PC-9 (cell line): ENCODE results near the gene RNF223. TPM values are rescaled to one million over a fixed set of nuclear protein-coding genes. Genes with fewer than 3 reads are reported as not detected.

ENCODE experiments used
- BruUV-seq: library from RNA; stranded (reverse); fragments of 400-500 nt; replicated peaks from 2 replicates; lab custom pipeline; 2021; lab: Mats Ljungman, UMichigan
- CTCF ChIA-PET: fragments of 300-600 bp; sonication (Branson Sonifier 250); formaldehyde crosslinking; loops from one replicate; lab custom pipeline; 2022; ENCODE audit warnings: antibody characterized with exemption; lab: Charles Lee
- POLR2A ChIA-PET: fragments of 300-600 bp; sonication (Branson Sonifier 250); formaldehyde crosslinking; loops from one replicate; lab custom pipeline; 2022; ENCODE audit warnings: antibody characterized with exemption; ENCODE audit not compliant: unreplicated experiment; lab: Charles Lee
- DNase-seq, 2 experiments: peaks; one replicate each; pipeline versions ENCODE4 v3.0.0 to v3.0.0-alpha.2; 2015 to 2022; ENCODE audit warnings: mixed read lengths in 1 of 2
- H2AFZ ChIP-seq: fragments of 200-600 bp; sonication (generic); 2 replicates; pipeline ENCODE4 v1.8.1; 2017; ENCODE audit warnings: antibody characterized with exemption
- H3F3A ChIP-seq: fragments of 200-600 bp; sonication (generic); 2 replicates; pipeline ENCODE4 v1.8.1; 2017; ENCODE audit warnings: antibody characterized with exemption, mild to moderate bottlenecking, low read depth; ENCODE audit not compliant: insufficient read depth
- H3K27ac ChIP-seq: fragments of 200-600 bp; sonication (generic); 2 replicates; pipeline ENCODE4 v1.6.1; 2016; ENCODE audit warnings: mixed run types
- H3K27me3 ChIP-seq: fragments of 200-600 bp; sonication (generic); 2 replicates; pipeline ENCODE4 v1.6.1; 2016; ENCODE audit warnings: low read depth, mixed run types; ENCODE audit not compliant: insufficient read depth
- H3K36me3 ChIP-seq: fragments of 200-600 bp; sonication (generic); 2 replicates; pipeline ENCODE4 v1.6.1; 2016; ENCODE audit warnings: low read depth, mixed run types
- H3K4me1 ChIP-seq: fragments of 200-600 bp; sonication (generic); replicated peaks from 2 replicates; pipeline ENCODE4 v1.6.1; 2016; ENCODE audit warnings: mixed run types; ENCODE audit not compliant: insufficient read depth
- H3K4me2 ChIP-seq: fragments of 200-600 bp; sonication (generic); 2 replicates; pipeline ENCODE4 v1.6.1; 2017; ENCODE audit warnings: mixed run types
- H3K4me3 ChIP-seq: fragments of 200-600 bp; sonication (generic); 2 replicates; pipeline ENCODE4 v1.6.1; 2016; ENCODE audit warnings: mixed run types
- H3K79me2 ChIP-seq: fragments of 200-600 bp; sonication (generic); 2 replicates; pipeline ENCODE4 v1.6.1; 2017; ENCODE audit warnings: low read depth, mixed run types
- H3K9me2 ChIP-seq: fragments of 200-600 bp; sonication (generic); 2 replicates; pipeline ENCODE4 v1.8.1; 2017; ENCODE audit warnings: mild to moderate bottlenecking; ENCODE audit not compliant: insufficient read depth
- H3K9me3 ChIP-seq: fragments of 200-600 bp; sonication (generic); 2 replicates; pipeline ENCODE4 v1.8.1; 2016; ENCODE audit warnings: low read depth; ENCODE audit not compliant: insufficient read depth
- H4K20me1 ChIP-seq: fragments of 200-600 bp; sonication (generic); 2 replicates; pipeline ENCODE4 v1.8.1; 2017; ENCODE audit not compliant: insufficient read depth
- EZH2 ChIP-seq: fragments of 200-600 bp; sonication (generic); IDR thresholded peaks from 2 replicates; pipeline ENCODE4 v1.8.0; 2017; ENCODE audit warnings: antibody characterized with exemption, low read depth
- intact Hi-C: fragments of 100-400 bp; cut with micrococcal nuclease; formaldehyde crosslinking; loops from one replicate; pipeline ENCODE4 v1.10.0; 2022; ENCODE audit not compliant: unreplicated experiment
- total RNA-seq: library from RNA; stranded (reverse); gene quantifications from 2 replicates; pipeline ENCODE4 v1.2.3, GENCODE V29; 2021
- TF ChIP-seq, protein P1 (sequence below): fragments of 200-600 bp; sonication (generic); conservative IDR thresholded peaks from 2 replicates; pipeline ENCODE4 v1.6.1; 2017; ENCODE audit warnings: mixed run types, antibody characterized with exemption, mild to moderate bottlenecking, moderate library complexity

RNF223 gene
- total RNA-seq, 1 experiment from 2014 or later: 3.6 TPM

DNA sequence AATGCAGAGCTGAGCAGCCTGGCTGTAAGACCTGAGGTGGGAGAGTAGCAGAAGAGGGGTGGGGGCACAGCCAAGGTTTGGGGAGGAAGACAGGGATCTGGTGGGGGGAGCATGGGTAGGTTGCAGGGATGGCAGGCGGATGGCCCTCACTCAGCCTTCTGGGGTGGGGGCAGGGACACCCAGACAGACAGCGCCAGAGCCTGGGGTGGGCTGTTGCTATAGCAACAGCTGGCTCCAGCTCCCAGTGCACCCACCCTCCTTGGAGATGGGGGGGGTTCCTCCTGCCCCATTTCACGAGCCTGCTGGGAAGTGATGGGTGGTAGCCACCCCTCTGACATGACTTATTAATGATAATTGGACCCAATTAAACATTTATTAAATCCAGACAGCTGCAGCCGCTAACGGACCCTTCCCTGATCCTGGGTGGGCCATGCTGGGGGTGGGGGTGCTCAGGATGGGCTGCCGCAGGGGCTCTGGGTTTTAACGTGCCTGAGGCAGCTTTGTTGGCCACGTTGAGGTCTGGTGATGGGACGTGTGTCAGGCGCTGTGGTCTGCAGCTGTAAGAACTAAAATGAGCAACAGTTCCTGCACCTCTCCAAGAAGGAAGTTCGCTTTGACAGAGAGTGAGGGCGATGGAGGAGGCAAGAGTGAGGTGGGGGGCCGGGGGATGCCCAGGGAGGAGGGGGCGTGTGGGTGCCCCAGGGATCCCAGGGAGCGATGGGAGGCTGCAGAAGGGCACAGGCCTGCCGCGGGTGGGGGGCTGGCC, 34.8 kb downstream of the RNF223 start:
- ChIA-PET POLR2A (no interaction called here), CTCF (no interaction called here)
- H3K79me2 ChIP-seq: no peaks in the 10 kb centered on the region
- no peaks in the 10 kb centered on the region for H3K4me1 ChIP-seq
- no peak overlapping the region for H3K27ac ChIP-seq
- no peak overlapping the region for H2AFZ ChIP-seq
- H3K36me3 ChIP-seq: no peaks in the 10 kb centered on the region
- no peak overlapping the region for H3K4me2 ChIP-seq
- no peaks in the 10 kb centered on the region for H3K9me3 ChIP-seq
- H4K20me1 ChIP-seq: peaks cover 56% of the 10 kb centered on the region
- intact Hi-C loops: no loop called here
- no peak overlapping the region for H3K4me3 ChIP-seq
- DNase-seq: no peak
- no peaks in the 10 kb centered on the region for H3K27me3 ChIP-seq
- no peak for TF ChIP-seq EZH2
- TF ChIP-seq, protein P1, sequence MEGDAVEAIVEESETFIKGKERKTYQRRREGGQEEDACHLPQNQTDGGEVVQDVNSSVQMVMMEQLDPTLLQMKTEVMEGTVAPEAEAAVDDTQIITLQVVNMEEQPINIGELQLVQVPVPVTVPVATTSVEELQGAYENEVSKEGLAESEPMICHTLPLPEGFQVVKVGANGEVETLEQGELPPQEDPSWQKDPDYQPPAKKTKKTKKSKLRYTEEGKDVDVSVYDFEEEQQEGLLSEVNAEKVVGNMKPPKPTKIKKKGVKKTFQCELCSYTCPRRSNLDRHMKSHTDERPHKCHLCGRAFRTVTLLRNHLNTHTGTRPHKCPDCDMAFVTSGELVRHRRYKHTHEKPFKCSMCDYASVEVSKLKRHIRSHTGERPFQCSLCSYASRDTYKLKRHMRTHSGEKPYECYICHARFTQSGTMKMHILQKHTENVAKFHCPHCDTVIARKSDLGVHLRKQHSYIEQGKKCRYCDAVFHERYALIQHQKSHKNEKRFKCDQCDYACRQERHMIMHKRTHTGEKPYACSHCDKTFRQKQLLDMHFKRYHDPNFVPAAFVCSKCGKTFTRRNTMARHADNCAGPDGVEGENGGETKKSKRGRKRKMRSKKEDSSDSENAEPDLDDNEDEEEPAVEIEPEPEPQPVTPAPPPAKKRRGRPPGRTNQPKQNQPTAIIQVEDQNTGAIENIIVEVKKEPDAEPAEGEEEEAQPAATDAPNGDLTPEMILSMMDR: no peak
- no TSS peak for BruUV-seq
- H3F3A ChIP-seq: peaks cover 9% of the 10 kb centered on the region; the same call in 1 of the 2 replicates
- no peaks in the 10 kb centered on the region for H3K9me2 ChIP-seq

DNA sequence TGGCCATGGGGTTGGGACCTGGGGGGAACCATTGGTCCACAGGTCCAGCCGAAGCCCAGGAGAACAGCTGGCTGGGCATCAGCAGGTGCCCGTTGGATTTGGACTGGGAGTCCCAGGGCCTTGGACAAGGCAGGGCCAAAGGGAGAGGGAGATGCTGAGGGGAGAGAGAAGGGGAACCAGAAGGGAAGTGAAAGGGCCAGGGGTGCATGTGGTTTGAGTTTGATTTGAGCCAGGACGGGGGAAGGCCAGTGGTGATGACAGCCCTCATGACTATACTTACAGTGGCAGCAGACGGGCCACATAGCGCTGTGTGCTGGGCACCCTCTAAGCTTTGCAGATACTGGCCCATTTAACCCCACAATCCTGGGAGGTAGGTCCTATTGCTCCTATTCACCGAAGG, 35.4 kb downstream of the RNF223 start:
- no peaks in the 10 kb centered on the region for H3K4me1 ChIP-seq
- ChIA-PET POLR2A (no interaction called here), CTCF (no interaction called here)
- no peak overlapping the region for H3K27ac ChIP-seq
- no peaks in the 10 kb centered on the region for H3K27me3 ChIP-seq
- peaks cover 9% of the 10 kb centered on the region; the same call in 1 of the 2 replicates for H3F3A ChIP-seq
- no peak overlapping the region for H3K4me3 ChIP-seq
- no TSS peak for BruUV-seq
- no peak overlapping the region for H2AFZ ChIP-seq
- TF ChIP-seq, protein P1: no peak
- no peak for TF ChIP-seq EZH2
- no peaks in the 10 kb centered on the region for H3K9me2 ChIP-seq
- DNase-seq: no peak
- H3K36me3 ChIP-seq: no peaks in the 10 kb centered on the region
- H3K79me2 ChIP-seq: no peaks in the 10 kb centered on the region
- no peaks in the 10 kb centered on the region for H3K9me3 ChIP-seq
- H3K4me2 ChIP-seq: no peak overlapping the region
- H4K20me1 ChIP-seq: peaks cover 56% of the 10 kb centered on the region
- intact Hi-C loops: no loop called here

DNA sequence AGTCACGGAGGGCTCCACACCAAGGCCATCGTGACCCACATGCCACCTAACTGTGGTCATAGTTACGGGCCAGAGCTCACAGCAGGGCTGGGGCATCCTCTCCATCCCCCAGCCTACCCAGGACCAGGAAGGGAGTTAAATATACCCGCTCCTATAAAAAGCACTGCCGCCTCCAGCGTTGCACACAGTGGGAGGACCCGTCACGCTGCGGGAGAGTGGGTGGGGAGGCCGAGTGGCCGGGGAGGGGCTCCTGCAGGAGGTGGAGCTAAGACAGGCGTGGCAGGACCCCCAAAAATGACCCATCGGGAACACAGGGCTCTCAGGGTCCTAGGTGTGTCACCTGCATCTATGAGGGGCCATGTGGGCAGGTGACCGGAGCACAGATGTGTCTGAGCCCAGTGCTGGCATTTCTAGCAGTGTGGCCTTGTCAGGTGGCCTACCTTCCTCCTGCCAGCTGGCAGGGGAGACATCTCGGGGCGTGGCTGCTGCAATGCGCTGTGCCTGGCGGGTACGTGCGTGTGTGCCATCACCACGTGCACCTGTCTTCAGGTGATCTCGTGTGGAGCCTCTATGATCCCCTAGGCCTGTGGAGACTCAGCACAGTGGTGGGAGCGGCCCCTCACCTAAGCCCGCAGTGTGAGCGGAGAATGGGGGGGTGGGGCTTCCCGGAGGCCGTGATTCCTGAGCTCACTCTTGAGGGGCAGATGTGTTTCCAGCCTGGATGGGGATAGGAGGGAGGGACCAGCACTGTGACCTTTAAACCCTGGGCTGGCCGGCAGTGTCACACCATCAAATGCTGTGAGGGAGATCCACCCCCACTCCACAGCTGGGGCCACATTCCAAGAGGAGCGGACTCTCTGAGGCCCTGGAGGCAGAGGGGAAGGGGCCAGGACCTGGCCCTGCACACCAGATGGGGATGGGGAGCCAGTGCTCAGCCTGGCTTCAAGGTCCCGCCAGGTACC, 36.5 kb downstream of the RNF223 start:
- Histone ChIP-seq H3K9me3 (no peaks in the 10 kb centered on the region), H3K79me2 (no peaks in the 10 kb centered on the region), H2AFZ (no peak overlapping the region), H3K4me3 (no peak overlapping the region), H3K9me2 (no peaks in the 10 kb centered on the region), H3K4me2 (no peak overlapping the region), H3F3A (peaks cover 9% of the 10 kb centered on the region; the same call in 1 of the 2 replicates), H3K4me1 (no peaks in the 10 kb centered on the region), H3K27ac (no peak overlapping the region), H4K20me1 (peaks cover 51% of the 10 kb centered on the region), H3K36me3 (no peaks in the 10 kb centered on the region), H3K27me3 (no peaks in the 10 kb centered on the region)
- no TSS peak for BruUV-seq
- DNase-seq: no peak
- intact Hi-C loops: no loop called here
- TF ChIP-seq, protein P1: no peak
- no peak for TF ChIP-seq EZH2
- ChIA-PET POLR2A (no interaction called here), CTCF (no interaction called here)
